Naive B cell (primary cell): ENCODE data around the gene MYCL. TPM values are rescaled to one million over a fixed set of nuclear protein-coding genes. Genes with fewer than 3 reads are reported as not detected.
A peak's percentile ranks its signal among the peaks of the same experiment; 100 is the strongest.
"Not testable (repeated sequence)": the region's sequence is repeated elsewhere in the genome, so short reads cannot be mapped to it uniquely, and the experiment has no call there.

Experiments
- ATAC-seq, 2 donors: fragments of 150-1000 bp; cut with Tn5 transposase; 2 replicates each; pipeline ENCODE4 v1.10.0; 2021; ENCODE audit warnings: low read depth in 2 of 2, mild to moderate bottlenecking in 2 of 2, moderate library complexity in 2 of 2
- DNase-seq: peaks from one replicate; pipeline ENCODE4 v3.0.0; 2022
- H3K27ac Mint-ChIP-seq, 6 donors: one replicate each; pipeline ENCODE4 v1.8.0; 2020 to 2022; ENCODE audit warnings: mild to moderate bottlenecking in 6 of 6, mixed read lengths in 6 of 6, moderate library complexity in 5 of 6, inconsistent platforms in 2 of 6
- H3K27me3 Mint-ChIP-seq, 3 donors: one replicate each; pipeline ENCODE4 v1.8.0; 2021 to 2022; ENCODE audit warnings: mixed read lengths in 3 of 3, mild to moderate bottlenecking in 1 of 3
- H3K36me3 Mint-ChIP-seq, 2 donors: one replicate each; pipeline ENCODE4 v1.8.0; 2020 to 2022; ENCODE audit warnings: mixed read lengths in 2 of 2, inconsistent platforms in 1 of 2, mild to moderate bottlenecking in 1 of 2
- H3K4me1 Mint-ChIP-seq, 3 donors: one replicate each; pipeline ENCODE4 v1.8.0; 2020 to 2022; ENCODE audit warnings: mixed read lengths in 3 of 3, inconsistent platforms in 1 of 3, mild to moderate bottlenecking in 1 of 3, moderate library complexity in 1 of 3
- H3K4me3 Mint-ChIP-seq, 8 donors: one replicate each; pipeline ENCODE4 v1.8.0; 2020 to 2022; ENCODE audit warnings: mild to moderate bottlenecking in 8 of 8, mixed read lengths in 8 of 8, moderate library complexity in 8 of 8, inconsistent platforms in 2 of 8
- H3K9me3 Mint-ChIP-seq, 7 donors: one replicate each; pipeline ENCODE4 v1.8.0; 2020 to 2022; ENCODE audit warnings: mixed read lengths in 7 of 7, mild to moderate bottlenecking in 5 of 7, inconsistent platforms in 2 of 7, moderate library complexity in 1 of 7
- polyA plus RNA-seq, 6 donors: library from polyadenylated mRNA; unstranded; fragments of 300-500 nt; fragmentation: Illumina TruSeq; gene quantifications; one replicate each; pipeline ENCODE4 v1.2.3, GENCODE V29; 2021; ENCODE audit warnings: low read depth in 6 of 6

Gene MYCL
- polyA plus RNA-seq, 6 donors from 2014 or later: 0.12 to 0.36 TPM; not detected in 4

GRCh38 chr1:39871043-39871442, 30.7 kb downstream of the MYCL start:
- H3K27me3 Mint-ChIP-seq, ATAC-seq, H3K9me3 Mint-ChIP-seq, H3K27ac Mint-ChIP-seq, H3K36me3 Mint-ChIP-seq, H3K4me3 Mint-ChIP-seq, DNase-seq: not testable (repeated sequence)
- H3K4me1 Mint-ChIP-seq: peaks cover 21 to 40% (median 28%) of the 10 kb centered on the region in 3 donors

GRCh38 chr1:39869538-39870112, 32.1 kb downstream of the MYCL start:
- H3K4me1 Mint-ChIP-seq: peaks cover 14 to 33% (median 25%) of the 10 kb centered on the region in 3 donors
- H3K36me3 Mint-ChIP-seq, H3K27ac Mint-ChIP-seq, DNase-seq, H3K27me3 Mint-ChIP-seq, ATAC-seq, H3K9me3 Mint-ChIP-seq: not testable (repeated sequence)
- peak overlapping the region in 1 of 8 donors; percentile 35 for H3K4me3 Mint-ChIP-seq

GRCh38 chr1:39866767-39867166, 35.0 kb downstream of the MYCL start:
- peaks cover 0 to 2% (median 0%) of the 10 kb centered on the region in 7 donors for H3K9me3 Mint-ChIP-seq
- no peak overlapping the region for H3K4me3 Mint-ChIP-seq
- H3K36me3 Mint-ChIP-seq: peaks cover 0 to 12% of the 10 kb centered on the region in 2 donors
- no peak overlapping the region for H3K27ac Mint-ChIP-seq
- H3K27me3 Mint-ChIP-seq: no peaks in the 10 kb centered on the region
- no peak for ATAC-seq
- peaks cover 6 to 25% (median 18%) of the 10 kb centered on the region in 3 donors for H3K4me1 Mint-ChIP-seq
- DNase-seq: no peak

- no peaks in the 10 kb centered on the region for H3K27me3 Mint-ChIP-seq
- peak overlapping the region in 4 of 6 donors; percentile 5 to 93 (median 68) for H3K27ac Mint-ChIP-seq
- peaks cover 0 to 13% of the 10 kb centered on the region in 2 donors for H3K36me3 Mint-ChIP-seq
- H3K4me1 Mint-ChIP-seq: peaks cover 11 to 16% (median 15%) of the 10 kb centered on the region in 3 donors
- no peak for DNase-seq
- no peak for ATAC-seq
- no peak overlapping the region for H3K4me3 Mint-ChIP-seq
- peaks cover 0 to 2% (median 0%) of the 10 kb centered on the region in 7 donors for H3K9me3 Mint-ChIP-seq
These were observed 36.0 kb downstream of the MYCL start for GRCh38 chr1:39865762-39866161.

- ATAC-seq: no peak
These were observed 38.5 kb downstream of the MYCL start for GRCh38 chr1:39863177-39863576.

GRCh38 chr1:39861003-39861402, 40.7 kb downstream of the MYCL start:
- no peak for ATAC-seq
- H3K9me3 Mint-ChIP-seq: no peaks in the 10 kb centered on the region
- H3K4me3 Mint-ChIP-seq: no peak overlapping the region
- H3K27me3 Mint-ChIP-seq: no peaks in the 10 kb centered on the region
- DNase-seq: no peak
- H3K27ac Mint-ChIP-seq: peak overlapping the region in 1 of 6 donors; percentile 61
- H3K4me1 Mint-ChIP-seq: peaks cover 11 to 20% (median 11%) of the 10 kb centered on the region in 3 donors
- H3K36me3 Mint-ChIP-seq: peaks cover 0 to 13% of the 10 kb centered on the region in 2 donors

More at GRCh38 chr1:39863177-39863576, 38.5 kb downstream of the MYCL start:
- no peaks in the 10 kb centered on the region for H3K27me3 Mint-ChIP-seq
- no peak overlapping the region for H3K4me3 Mint-ChIP-seq
- H3K27ac Mint-ChIP-seq: no peak overlapping the region
- peaks cover 0 to 13% of the 10 kb centered on the region in 2 donors for H3K36me3 Mint-ChIP-seq
- H3K4me1 Mint-ChIP-seq: peaks cover 11 to 20% (median 13%) of the 10 kb centered on the region in 3 donors
- H3K9me3 Mint-ChIP-seq: no peaks in the 10 kb centered on the region
- DNase-seq: no peak

- no peak for DNase-seq
- Mint-ChIP-seq H3K4me3 (no peak overlapping the region), H3K27me3 (no peaks in the 10 kb centered on the region), H3K27ac (no peak overlapping the region), H3K9me3 (no peaks in the 10 kb centered on the region), H3K36me3 (peaks cover 7 to 17% of the 10 kb centered on the region in 2 donors), H3K4me1 (peaks cover 5 to 20% (median 6%) of the 10 kb centered on the region in 3 donors)
- no peak for ATAC-seq
These were observed 41.6 kb downstream of the MYCL start for GRCh38 chr1:39859859-39860812.

- H3K27me3 Mint-ChIP-seq: no peaks in the 10 kb centered on the region
- peaks cover 7 to 17% of the 10 kb centered on the region in 2 donors for H3K36me3 Mint-ChIP-seq
- H3K4me1 Mint-ChIP-seq: peaks cover 2 to 8% (median 5%) of the 10 kb centered on the region in 3 donors
- DNase-seq (no peak), ATAC-seq (no peak)
- H3K4me3 Mint-ChIP-seq: no peak overlapping the region
- H3K9me3 Mint-ChIP-seq: no peaks in the 10 kb centered on the region
- H3K27ac Mint-ChIP-seq: no peak overlapping the region
These were observed 43.4 kb downstream of the MYCL start for GRCh38 chr1:39858315-39858714.

GRCh38 chr1:39857126-39857878, 44.4 kb downstream of the MYCL start:
- peak overlapping the region in 1 of 6 donors; percentile 36 for H3K27ac Mint-ChIP-seq
- H3K27me3 Mint-ChIP-seq: no peaks in the 10 kb centered on the region
- DNase-seq: no peak
- ATAC-seq: no peak
- H3K4me1 Mint-ChIP-seq: peaks cover 2 to 6% (median 5%) of the 10 kb centered on the region in 3 donors
- H3K9me3 Mint-ChIP-seq: no peaks in the 10 kb centered on the region
- no peak overlapping the region for H3K4me3 Mint-ChIP-seq
- peaks cover 7 to 17% of the 10 kb centered on the region in 2 donors for H3K36me3 Mint-ChIP-seq

- Mint-ChIP-seq H3K27ac (no peak overlapping the region), H3K4me3 (no peak overlapping the region), H3K27me3 (no peaks in the 10 kb centered on the region), H3K9me3 (no peaks in the 10 kb centered on the region), H3K36me3 (peaks cover 7 to 13% of the 10 kb centered on the region in 2 donors), H3K4me1 (peaks cover 0 to 1% (median 0%) of the 10 kb centered on the region in 3 donors)
- ATAC-seq (no peak), DNase-seq (no peak)
These were observed 47.0 kb downstream of the MYCL start for GRCh38 chr1:39854738-39855137.

GRCh38 chr1:39854314-39854713, 47.4 kb downstream of the MYCL start:
- ATAC-seq: no peak
- no peak overlapping the region for H3K4me3 Mint-ChIP-seq

GRCh38 chr1:39852876-39853275, 48.8 kb downstream of the MYCL start:
- H3K27ac Mint-ChIP-seq: no peak overlapping the region
- no peak for DNase-seq
- H3K27me3 Mint-ChIP-seq: no peaks in the 10 kb centered on the region
- no peaks in the 10 kb centered on the region for H3K4me1 Mint-ChIP-seq
- H3K4me3 Mint-ChIP-seq: no peak overlapping the region
- no peaks in the 10 kb centered on the region for H3K9me3 Mint-ChIP-seq
- peaks cover 7 to 13% of the 10 kb centered on the region in 2 donors for H3K36me3 Mint-ChIP-seq
- ATAC-seq: no peak

More at GRCh38 chr1:39854314-39854713, 47.4 kb downstream of the MYCL start:
- Mint-ChIP-seq H3K36me3 (peaks cover 7 to 13% of the 10 kb centered on the region in 2 donors), H3K27ac (no peak overlapping the region), H3K27me3 (no peaks in the 10 kb centered on the region), H3K4me1 (no peaks in the 10 kb centered on the region), H3K9me3 (no peaks in the 10 kb centered on the region)
- DNase-seq: no peak

- Mint-ChIP-seq H3K27ac (no peak overlapping the region), H3K36me3 (peaks cover 7 to 13% of the 10 kb centered on the region in 2 donors)
These were observed 49.4 kb downstream of the MYCL start for GRCh38 chr1:39852214-39852791.

More at GRCh38 chr1:39852214-39852791, 49.4 kb downstream of the MYCL start:
- H3K27me3 Mint-ChIP-seq: no peaks in the 10 kb centered on the region
- DNase-seq: no peak
- no peaks in the 10 kb centered on the region for H3K4me1 Mint-ChIP-seq
- ATAC-seq: no peak
- no peaks in the 10 kb centered on the region for H3K9me3 Mint-ChIP-seq
- H3K4me3 Mint-ChIP-seq: no peak overlapping the region
